ENCODE data around the gene FAM78A. TPM values are rescaled to one million over a fixed set of nuclear protein-coding genes. Genes with fewer than 3 reads are reported as not detected.

The FAM78A gene
- total and polyA plus RNA-seq, 7 donors: 4.3 to 17.6 (median 11.5) TPM

DNA sequence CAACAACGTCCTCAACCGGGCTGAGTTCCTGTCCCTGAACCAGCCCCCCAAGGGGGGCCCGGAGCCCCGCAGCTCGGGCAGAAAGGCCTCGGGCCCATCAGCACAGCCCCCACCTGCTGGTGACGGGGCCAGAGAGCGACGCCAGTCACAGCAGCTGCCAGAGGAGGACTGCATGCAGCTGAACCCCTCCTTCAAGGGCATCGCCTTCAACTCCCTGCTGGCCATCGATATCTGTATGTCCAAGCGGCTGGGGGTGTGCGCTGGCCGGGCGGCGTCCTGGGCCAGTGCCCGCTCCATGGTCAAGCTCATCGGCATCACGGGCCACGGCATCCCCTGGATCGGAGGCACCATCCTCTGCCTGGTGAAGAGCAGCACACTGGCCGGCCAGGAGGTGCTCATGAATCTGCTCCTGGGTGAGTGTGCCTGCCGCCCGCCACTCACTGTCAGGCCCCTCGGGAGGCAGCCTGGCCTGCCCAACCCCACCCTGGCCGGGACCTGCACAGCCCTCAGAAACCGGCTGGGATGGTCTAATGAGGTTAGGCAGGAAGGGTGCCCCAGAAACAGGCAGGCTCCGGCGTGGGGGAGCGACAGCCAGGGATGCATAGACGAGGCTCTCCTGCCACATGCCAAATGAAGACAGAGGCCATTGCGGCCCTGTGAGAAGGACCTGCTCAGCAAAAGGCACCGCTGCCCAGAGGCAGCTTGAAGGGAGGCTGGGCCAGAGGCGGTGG, 13.9 kb upstream of the FAM78A start:
- Histone ChIP-seq H3K4me1 (peaks cover 60% of the 10 kb centered on the region), H3K27me3 (ENCODE audit: insufficient read depth in 3 of 3, low read length in 2 of 3) (no peaks in the 10 kb centered on the region), H3K27ac (peak overlapping the region; percentile 98), H3K9me3 (no peaks in the 10 kb centered on the region), H3K4me3 (peak overlapping the region; percentile 87), H3K36me3 (ENCODE audit: insufficient read depth in 1 of 2, low read depth in 1 of 2) (peaks cover 0 to 10% of the 10 kb centered on the region in 2 donors)
- DNase-seq: peak; percentile 55 to 80
- 14 to 20% (median 18%) methylated on average over 34 of the region's 34 CpGs for WGBS, 3 donors
- intact Hi-C loops (cut with DNase I): no loop called here
- no peak for TF ChIP-seq CTCF (IDR thresholded peaks at IDR 0.05)
- ATAC-seq: peak; percentile 31 to 52 (median 44)

DNA sequence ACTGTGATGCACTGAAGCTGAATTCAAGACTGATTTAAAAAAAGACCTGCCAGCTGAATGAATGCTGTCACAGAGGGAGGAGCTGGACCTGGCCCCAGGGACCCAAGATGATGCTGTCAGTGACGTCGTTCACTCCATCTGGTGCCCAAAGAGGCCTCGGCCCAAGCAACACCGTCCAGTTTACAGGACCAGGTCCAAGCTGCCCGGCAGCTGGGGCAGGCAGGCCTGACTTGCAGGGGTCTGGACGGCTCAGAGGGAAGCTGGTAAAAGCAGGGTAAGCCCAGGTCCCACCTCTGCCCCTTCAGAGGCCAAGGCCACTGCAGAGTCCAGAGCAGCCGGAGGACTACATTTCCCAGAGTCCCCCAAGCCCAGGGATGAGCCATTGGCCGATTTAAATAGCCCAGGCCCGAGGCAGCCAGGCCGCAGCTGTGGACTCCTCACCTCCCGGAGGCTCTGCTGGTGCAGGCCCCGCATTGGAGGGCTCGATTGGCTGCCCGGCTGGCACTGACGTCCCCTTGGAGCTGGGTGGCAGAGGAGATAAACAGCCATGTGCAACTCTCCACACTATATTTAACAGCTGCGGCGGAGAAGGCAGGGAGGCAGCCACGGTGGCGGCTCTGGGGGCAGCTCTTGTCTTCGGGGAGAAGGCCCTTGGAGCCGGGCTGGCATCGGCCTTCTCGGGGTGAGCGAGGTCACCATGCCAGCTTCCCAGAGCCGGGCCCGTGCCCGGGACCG, 13.2 kb upstream of the FAM78A start, which contains the start of gene PLPP7:
Gene PLPP7, plus strand, starts transcription at position 423 of the 735 bp plus-strand sequence. Its CDS starts 275 bp downstream, at position 698.
- Histone ChIP-seq H3K4me1 (peaks cover 57% of the 10 kb centered on the region), H3K9me3 (no peaks in the 10 kb centered on the region), H3K27ac (peak within 1 kb of the TSS; percentile 98), H3K4me3 (peak within 1 kb of the TSS; percentile 87), H3K36me3 (ENCODE audit: insufficient read depth in 1 of 2, low read depth in 1 of 2) (peaks cover 0 to 5% of the 10 kb centered on the region in 2 donors), H3K27me3 (ENCODE audit: insufficient read depth in 3 of 3, low read length in 2 of 3) (no peaks in the 10 kb centered on the region)
- intact Hi-C loops (cut with DNase I): no loop called here
- no peak for TF ChIP-seq CTCF (IDR thresholded peaks at IDR 0.05)
- DNase-seq: peak; percentile 88 to 96
- WGBS, 3 donors: 11 to 22% (median 12%) methylated on average over 23 to 28 of the region's 28 CpGs
- peak; percentile 83 to 89 (median 87) for ATAC-seq

DNA sequence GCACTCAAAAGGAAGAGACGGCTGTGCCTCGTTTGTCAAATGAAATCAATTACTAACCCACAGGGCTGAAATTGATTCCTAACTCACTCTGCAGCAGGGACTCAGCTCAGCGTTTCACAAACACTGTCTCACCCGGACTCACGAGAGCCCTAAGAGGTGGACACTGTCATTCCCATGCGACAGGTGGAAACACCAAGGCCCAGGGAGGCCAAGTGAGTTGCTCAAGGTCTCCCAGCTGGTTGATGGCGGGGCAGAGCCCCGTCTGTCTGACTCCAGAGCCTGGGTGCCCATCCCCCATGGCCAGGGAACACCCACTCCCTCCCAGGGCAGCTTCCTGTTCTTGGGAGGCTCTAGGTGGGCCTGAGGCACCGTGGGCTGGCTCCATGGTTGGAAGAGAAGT, 11.9 kb upstream of the FAM78A start:
- ATAC-seq (peak in 3 of 4 donors; percentile 17 to 34 (median 20)), DNase-seq (peak; percentile 52 to 74)
- intact Hi-C loops (cut with DNase I): no loop called here
- no peaks in the 10 kb centered on the region for H3K36me3 ChIP-seq (ENCODE audit: insufficient read depth in 1 of 2, low read depth in 1 of 2)
- peak overlapping the region; percentile 87 for H3K4me3 ChIP-seq
- peaks cover 48% of the 10 kb centered on the region for H3K4me1 ChIP-seq
- H3K9me3 ChIP-seq: no peaks in the 10 kb centered on the region
- no peaks in the 10 kb centered on the region for H3K27me3 ChIP-seq (ENCODE audit: insufficient read depth in 3 of 3, low read length in 2 of 3)
- H3K27ac ChIP-seq: peak overlapping the region; percentile 98
- 34 to 38% (median 35%) methylated on average over 8 to 9 of the region's 9 CpGs for WGBS, 3 donors
- TF ChIP-seq CTCF (IDR thresholded peaks at IDR 0.05): no peak

DNA sequence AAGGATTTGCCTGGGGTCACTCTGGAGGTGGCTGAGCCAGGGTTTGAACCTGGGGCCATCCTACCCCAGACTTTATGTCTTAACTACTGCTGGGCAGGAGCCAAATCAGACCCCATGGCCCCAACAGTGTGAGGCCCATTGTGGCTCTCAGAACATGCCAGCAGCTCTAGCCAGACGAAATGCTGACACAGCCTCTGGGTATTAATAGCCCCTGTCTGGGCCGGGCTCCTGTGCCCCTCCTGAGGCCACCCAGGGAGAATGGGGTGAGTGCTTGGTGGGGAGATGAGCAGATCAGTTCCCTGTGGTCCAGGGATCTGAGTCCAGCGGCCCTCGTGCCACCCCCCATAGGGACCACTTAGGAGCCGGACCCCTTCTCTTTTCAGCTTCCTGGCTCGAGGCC, 11.0 kb upstream of the FAM78A start:
- ATAC-seq (no peak), DNase-seq (no peak)
- H3K36me3 ChIP-seq (ENCODE audit: insufficient read depth in 1 of 2, low read depth in 1 of 2): no peaks in the 10 kb centered on the region
- H3K27me3 ChIP-seq (ENCODE audit: insufficient read depth in 3 of 3, low read length in 2 of 3): no peaks in the 10 kb centered on the region
- H3K4me1 ChIP-seq: peaks cover 46% of the 10 kb centered on the region
- 39 to 73% (median 42%) methylated on average over 6 of the region's 6 CpGs for WGBS, 3 donors
- H3K4me3 ChIP-seq: no peak overlapping the region
- intact Hi-C loops (cut with DNase I): no loop called here
- no peaks in the 10 kb centered on the region for H3K9me3 ChIP-seq
- peak overlapping the region; percentile 98 for H3K27ac ChIP-seq
- no peak for TF ChIP-seq CTCF (IDR thresholded peaks at IDR 0.05)

All from psoas muscle (tissue), 8 donors.